Kasumi-1 (cell line): Measurements from ENCODE around the gene CYP1B1.
"Not testable (repeated sequence)": the region's sequence is repeated elsewhere in the genome, so short reads cannot be mapped to it uniquely, and the experiment has no call there.

Experiments used
- DNase-seq, 2 experiments: peaks; one replicate each; lab custom pipeline; 2025; lab: John Stamatoyannopoulos, UW

CYP1B1 gene

GRCh38 chr2:38098421-38099098 is 22.6 kb upstream of the CYP1B1 start:
- DNase-seq = peak; percentile 17 to 24

- no peak for DNase-seq
Observed at GRCh38 chr2:38097988-38098385, 22.0 kb upstream of the CYP1B1 start.

GRCh38 chr2:38097258-38097987 is 21.5 kb upstream of the CYP1B1 start:
- DNase-seq = no peak

GRCh38 chr2:38095996-38096861 is 20.3 kb upstream of the CYP1B1 start:
- DNase-seq = no peak

- no peak for DNase-seq
Observed at GRCh38 chr2:38095079-38095995, 19.4 kb upstream of the CYP1B1 start.

- DNase-seq = no peak
Observed at GRCh38 chr2:38093527-38094165, 17.7 kb upstream of the CYP1B1 start.

- no peak for DNase-seq
Observed at GRCh38 chr2:38092196-38092902, 16.4 kb upstream of the CYP1B1 start.

- no peak for DNase-seq
Observed at GRCh38 chr2:38091760-38092159, 15.8 kb upstream of the CYP1B1 start.

GRCh38 chr2:38090928-38091327 is 15.0 kb upstream of the CYP1B1 start:
- no peak for DNase-seq

- DNase-seq = not testable (repeated sequence)
Observed at GRCh38 chr2:38090212-38090611, 14.3 kb upstream of the CYP1B1 start.

- not testable (repeated sequence) for DNase-seq
Observed at GRCh38 chr2:38085998-38086698, 10.2 kb upstream of the CYP1B1 start.

GRCh38 chr2:38084556-38084955 is 8.6 kb upstream of the CYP1B1 start:
- not testable (repeated sequence) for DNase-seq

GRCh38 chr2:38082727-38083126 is 6.8 kb upstream of the CYP1B1 start:
- not testable (repeated sequence) for DNase-seq

GRCh38 chr2:38080346-38080745 is 4.4 kb upstream of the CYP1B1 start:
- no peak for DNase-seq

- no peak for DNase-seq
Observed at GRCh38 chr2:38079116-38080052, 3.4 kb upstream of the CYP1B1 start.

- DNase-seq = no peak
Observed at GRCh38 chr2:38077431-38077769, 1.4 kb upstream of the CYP1B1 start.

GRCh38 chr2:38076710-38077430 is 919 bp upstream of the CYP1B1 start:
- DNase-seq = peak in 1 of 2 experiments; percentile 4

- no peak for DNase-seq
Observed at GRCh38 chr2:38076152-38076709, 280 bp upstream of the CYP1B1 start.
